HCT116 (cell line): ENCODE results near the gene SMCO4. TPM values are rescaled to one million over a fixed set of nuclear protein-coding genes. Genes with fewer than 3 reads are reported as not detected.

Experiments
- ATAC-seq: fragments of 200-7000 bp; cut with Tn5 transposase; 2 replicates; pipeline ENCODE4 v1.9.1; 2020; ENCODE audit warnings: mild to moderate bottlenecking, moderate library complexity
- BruUV-seq: library from RNA; stranded (reverse); fragments of 400-500 nt; replicated peaks from 2 replicates; lab custom pipeline; 2021; lab: Mats Ljungman, UMichigan
- CTCF ChIA-PET: fragments of 300-600 bp; sonication (Branson Sonifier 250); formaldehyde crosslinking; loops from one replicate; lab custom pipeline; 2021; ENCODE audit warnings: antibody characterized with exemption; lab: Charles Lee
- POLR2A ChIA-PET: fragments of 300-600, 350-600 bp; sonication (Branson Sonifier 250); formaldehyde crosslinking; loops from one replicate; lab custom pipeline; 2021; ENCODE audit warnings: antibody characterized with exemption; lab: Charles Lee
- RAD21 ChIA-PET, 2 experiments: fragments of 300-600 bp; sonication (Branson Sonifier 250); formaldehyde crosslinking; loops; one replicate each; lab custom pipeline; 2023; ENCODE audit warnings: low total read pairs in 2 of 2; ENCODE audit not compliant: uncharacterized antibody in 2 of 2, unreplicated experiment in 2 of 2, low non-redundant PET in 1 of 2; lab: Charles Lee
- DNase-seq: peaks from one replicate; pipeline ENCODE4 v3.0.0-alpha.2; 2010; ENCODE audit warnings: low read depth, low spot score
- H2AFZ ChIP-seq: fragments of 200-600 bp; shearing (Covaris generic), sonication (generic); 2 replicates; pipeline ENCODE4 v1.6.1; 2017; ENCODE audit warnings: low read depth, mixed run types, mixed read lengths, antibody characterized with exemption, low read length; ENCODE audit not compliant: poor library complexity, severe bottlenecking
- H3K27ac ChIP-seq: 2 replicates; pipeline ENCODE4 v1.5.1; 2012; ENCODE audit warnings: low read depth, low read length
- H3K27me3 ChIP-seq: fragments of 200-600 bp; sonication (generic); 2 replicates; pipeline ENCODE4 v1.6.1; 2016; ENCODE audit warnings: mixed run types, low read length, mixed read lengths; ENCODE audit not compliant: insufficient read depth
- H3K36me3 ChIP-seq, 2 experiments: fragments of 200-500 bp in 1 of 2; fragments of 200-600 bp in 1 of 2; sonication (Bioruptor generic) in 1 of 2; sonication (generic) in 1 of 2; 2 replicates each; pipeline versions ENCODE4 v1.5.1 to v1.6.1; 2014 to 2016; ENCODE audit warnings: low read length in 2 of 2, inconsistent platforms in 1 of 2, mixed read lengths in 1 of 2, mixed run types in 1 of 2; ENCODE audit not compliant: insufficient read depth in 2 of 2, control insufficient read depth in 1 of 2
- H3K4me1 ChIP-seq, 2 experiments: fragments of 200-600 bp in 1 of 2; sonication (generic) in 1 of 2; 2 replicates each; pipeline versions ENCODE4 v1.5.1 to v1.6.1; 2012 to 2017; ENCODE audit warnings: low read length in 2 of 2, inconsistent platforms in 1 of 2, mild to moderate bottlenecking in 1 of 2, mixed read lengths in 1 of 2, mixed run types in 1 of 2, moderate library complexity in 1 of 2; ENCODE audit not compliant: insufficient read depth in 2 of 2, control insufficient read depth in 1 of 2
- H3K4me2 ChIP-seq: fragments of 200-600 bp; sonication (generic); 2 replicates; pipeline ENCODE4 v1.6.1; 2017; ENCODE audit warnings: mixed run types, low read length, mixed read lengths
- H3K4me3 ChIP-seq, 2 experiments: fragments of 200-600 bp in 1 of 2; sonication (generic) in 1 of 2; replicated peaks in 1 of 2; 2 replicates each; pipeline ENCODE4 v1.5.1; 2011 to 2016; ENCODE audit warnings: low read length in 2 of 2, control low read depth in 1 of 2, low read depth in 1 of 2, mild to moderate bottlenecking in 1 of 2, mixed read lengths in 1 of 2, mixed run types in 1 of 2
- H3K79me2 ChIP-seq: fragments of 200-600 bp; sonication (generic); 2 replicates; pipeline ENCODE4 v1.6.1; 2017; ENCODE audit warnings: mild to moderate bottlenecking, mixed run types, low read length, moderate library complexity, mixed read lengths; ENCODE audit not compliant: insufficient read depth
- H3K9ac ChIP-seq: fragments of 200-600 bp; sonication (generic); 2 replicates; pipeline ENCODE4 v1.6.1; 2016; ENCODE audit warnings: low read length, mixed read lengths
- H3K9me2 ChIP-seq: fragments of 200-600 bp; sonication (generic), shearing (Covaris generic); 2 replicates; pipeline ENCODE4 v1.6.1; 2017; ENCODE audit warnings: mixed run types, mild to moderate bottlenecking, moderate library complexity; ENCODE audit not compliant: insufficient read depth
- H3K9me3 ChIP-seq, 2 experiments: fragments of 200-500 bp in 1 of 2; fragments of 200-600 bp in 1 of 2; sonication (Bioruptor generic) in 1 of 2; sonication (generic) in 1 of 2; 2 replicates each; pipeline ENCODE4 v1.6.1; 2014 to 2017; ENCODE audit warnings: low read length in 2 of 2, mixed read lengths in 2 of 2, inconsistent platforms in 1 of 2, low read depth in 1 of 2, mild to moderate bottlenecking in 1 of 2, mixed run types in 1 of 2, moderate library complexity in 1 of 2; ENCODE audit not compliant: control insufficient read depth in 1 of 2, insufficient read depth in 1 of 2
- H4K20me1 ChIP-seq: fragments of 200-600 bp; sonication (generic), shearing (Covaris generic); 2 replicates; pipeline ENCODE4 v1.6.1; 2017; ENCODE audit warnings: mixed run types, mild to moderate bottlenecking, moderate library complexity; ENCODE audit not compliant: insufficient read depth
- EGR1 ChIP-seq: IDR thresholded peaks from 2 replicates; pipeline ENCODE4 v1.6.1; 2012; ENCODE audit warnings: low read depth
- ELF1 ChIP-seq: IDR thresholded peaks from 2 replicates; pipeline ENCODE4 v1.6.1; 2012; ENCODE audit warnings: low read depth, borderline replicate concordance
- EZH2 ChIP-seq: fragments of 200-600 bp; sonication (generic); IDR thresholded peaks from 2 replicates; pipeline ENCODE4 v1.6.1; 2017; ENCODE audit warnings: antibody characterized with exemption, mixed run types
- JUND ChIP-seq: IDR thresholded peaks from 2 replicates; pipeline ENCODE4 v1.6.1; 2012
- RAD21 ChIP-seq: IDR thresholded peaks from 2 replicates; pipeline ENCODE4 v1.6.1; 2012; ENCODE audit warnings: low read depth, mild to moderate bottlenecking
- REST ChIP-seq: IDR thresholded peaks from 2 replicates; pipeline ENCODE4 v1.6.1; 2012; ENCODE audit warnings: low read depth
- SRF ChIP-seq: IDR thresholded peaks from 2 replicates; pipeline ENCODE4 v1.6.1; 2012; ENCODE audit warnings: low read depth
- ZBTB33 ChIP-seq: IDR thresholded peaks from 2 replicates; pipeline ENCODE4 v1.6.1; 2011; ENCODE audit warnings: mild to moderate bottlenecking, low read length, moderate library complexity; ENCODE audit not compliant: insufficient replicate concordance; ENCODE audit errors: extremely low read depth
- ZFX ChIP-seq: fragments of 450-650 bp; IDR thresholded peaks from 2 replicates; pipeline ENCODE4 v1.6.1; 2017
- ZNF274 ChIP-seq: fragments of 200-500 bp; sonication (Bioruptor generic); IDR thresholded peaks from 2 replicates; pipeline ENCODE4 v1.6.1; 2014; ENCODE audit warnings: mild to moderate bottlenecking, low read depth, low read length, inconsistent platforms
- intact Hi-C: fragments of 100-400 bp; cut with micrococcal nuclease; formaldehyde crosslinking; loops from 2 replicates; pipeline ENCODE4 v1.10.0; 2022
- total RNA-seq: library from RNA; stranded (reverse); gene quantifications from one replicate; pipeline ENCODE4 v1.2.1, GENCODE V29; 2021; ENCODE audit not compliant: unreplicated experiment

The SMCO4 gene
- total RNA-seq, 1 experiment from 2014 or later: 23.1 TPM

- no TSS peak for BruUV-seq
- Histone ChIP-seq H4K20me1 (no peaks in the 10 kb centered on the region), H3K9ac (no peak overlapping the region), H3K4me3 (no peak overlapping the region), H2AFZ (no peak overlapping the region), H3K9me2 (no peaks in the 10 kb centered on the region), H3K9me3 (no peaks in the 10 kb centered on the region)
- DNase-seq (no peak), ATAC-seq (no peak)
- CTCF ChIA-PET: no interaction called here
- POLR2A ChIA-PET: no interaction called here
- RAD21 ChIA-PET: no interaction called here
- no peak for TF ChIP-seq ZFX
- TF ChIP-seq EGR1: no peak
- no peak for TF ChIP-seq REST
- TF ChIP-seq ELF1: no peak
- TF ChIP-seq SRF: no peak
- TF ChIP-seq, all 23 proteins: peak for 0
- no peaks in the 10 kb centered on the region for H3K4me1 ChIP-seq
- H3K4me2 ChIP-seq: no peak overlapping the region
- intact Hi-C loops: no loop called here
- H3K27me3 ChIP-seq: no peaks in the 10 kb centered on the region
- H3K79me2 ChIP-seq: no peaks in the 10 kb centered on the region
- H3K27ac ChIP-seq: no peak overlapping the region
- no peaks in the 10 kb centered on the region for H3K36me3 ChIP-seq
Measured at GRCh38 chr11:93490996-93491618, 52.1 kb downstream of the SMCO4 start.

- no peaks in the 10 kb centered on the region for H3K4me1 ChIP-seq
- no peaks in the 10 kb centered on the region for H3K9me3 ChIP-seq
- H2AFZ ChIP-seq: no peak overlapping the region
- H3K9ac ChIP-seq: no peak overlapping the region
- ChIA-PET CTCF (no interaction called here), RAD21 (no interaction called here), POLR2A (no interaction called here)
- no peaks in the 10 kb centered on the region for H4K20me1 ChIP-seq
- H3K79me2 ChIP-seq: no peaks in the 10 kb centered on the region
- no peaks in the 10 kb centered on the region for H3K9me2 ChIP-seq
- BruUV-seq: no TSS peak
- H3K27me3 ChIP-seq: no peaks in the 10 kb centered on the region
- H3K4me3 ChIP-seq: no peak overlapping the region
- DNase-seq: no peak
- no peak overlapping the region for H3K27ac ChIP-seq
- H3K4me2 ChIP-seq: no peak overlapping the region
- TF ChIP-seq REST (no peak), EZH2 (no peak), ZBTB33 (no peak), ZNF274 (no peak), JUND (no peak), EGR1 (no peak), RAD21 (no peak)
- intact Hi-C loops: no loop called here
- no peak for ATAC-seq
- no peaks in the 10 kb centered on the region for H3K36me3 ChIP-seq
Measured at GRCh38 chr11:93489841-93490240, 53.4 kb downstream of the SMCO4 start.
